Measurements from ENCODE around the gene FSTL3.

Gene FSTL3

DNA sequence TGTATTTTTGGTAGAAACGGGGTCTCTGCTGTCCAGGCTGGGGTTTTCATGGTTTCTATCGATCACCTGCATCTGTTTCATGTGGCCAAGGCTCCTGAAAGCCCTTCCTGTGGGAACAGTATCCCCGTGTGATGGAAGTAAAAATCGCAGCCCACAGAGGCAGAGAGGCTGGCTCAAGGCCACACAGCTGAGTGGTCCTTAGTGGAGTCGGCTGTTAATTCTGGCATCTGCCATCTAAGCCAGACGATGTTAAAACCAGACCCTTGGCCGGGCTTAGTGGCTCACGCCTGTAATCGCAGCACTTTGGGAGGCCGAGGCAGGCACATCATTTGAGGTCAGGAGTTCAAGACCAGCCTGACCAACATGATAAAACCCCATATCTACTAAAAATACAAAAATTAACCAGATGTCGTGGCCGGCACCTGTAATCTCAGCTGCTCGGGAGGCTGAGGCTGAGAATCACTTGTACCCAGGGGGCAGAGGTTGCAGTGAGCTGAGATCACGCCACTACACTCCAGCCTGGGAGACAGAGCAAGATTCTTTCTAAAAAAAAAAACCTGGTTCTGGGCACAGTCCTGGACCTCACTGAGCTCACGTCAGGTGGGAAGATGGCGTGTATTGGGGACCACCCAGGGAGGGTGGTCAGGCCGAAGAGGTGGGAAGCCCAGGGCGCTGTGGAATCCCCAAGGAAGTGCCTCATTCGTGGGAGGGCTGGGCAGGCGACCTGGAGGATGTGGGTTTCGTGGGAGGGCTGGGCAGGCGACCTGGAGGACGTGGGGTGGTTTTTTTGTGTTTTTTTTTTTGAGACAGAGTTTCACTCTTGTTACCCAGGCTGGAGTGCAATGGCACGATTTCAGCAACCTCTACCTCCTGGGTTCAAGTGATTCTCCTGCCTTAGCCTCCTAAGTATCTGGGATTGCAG lies 56.2 kb downstream of the FSTL3 start:
- no peak for DNase-seq (ENCODE audit: low read depth in 2 of 2, low spot score in 1 of 2)
